Esophagus muscularis mucosa (tissue), 4 donors: Measurements from ENCODE around the gene FAM98A. TPM values are rescaled to one million over a fixed set of nuclear protein-coding genes. Genes with fewer than 3 reads are reported as not detected.

Source experiments
- DNase-seq: peaks from one replicate; pipeline ENCODE4 v3.0.0-alpha.2; 2017; ENCODE audit errors: extremely low spot score
- H3K27ac ChIP-seq, 4 donors: fragments of 200-600 bp; sonication (generic); replicated peaks in 1 of 4; 1 replicate in 3 of 4; 2 replicates in 1 of 4; pipeline ENCODE4 v1.5.1; 2016 to 2019; ENCODE audit warnings: mild to moderate bottlenecking in 1 of 4
- H3K27me3 ChIP-seq, 4 donors: fragments of 200-600 bp; sonication (generic); one replicate each; pipeline versions ENCODE4 v1.5.1 to v1.6.0; 2016 to 2019
- H3K36me3 ChIP-seq, 4 donors: fragments of 200-600 bp; sonication (generic); one replicate each; pipeline ENCODE4 v1.5.1; 2016 to 2019
- H3K4me1 ChIP-seq, 4 donors: fragments of 200-600 bp; sonication (generic); one replicate each; pipeline ENCODE4 v1.5.1; 2016 to 2019
- H3K4me3 ChIP-seq, 4 donors: fragments of 200-600 bp; sonication (generic); 1 replicate in 2 of 4; 2 replicates in 2 of 4; pipeline ENCODE4 v1.5.1; 2016 to 2019; ENCODE audit warnings: mild to moderate bottlenecking in 4 of 4, moderate library complexity in 1 of 4
- H3K9me3 ChIP-seq, 4 donors: fragments of 200-600 bp; sonication (generic); 1 replicate in 3 of 4; 2 replicates in 1 of 4; pipeline ENCODE4 v1.5.1; 2016 to 2019
- EP300 ChIP-seq: sonication (generic); formaldehyde crosslinking; IDR thresholded peaks from one replicate; pipeline ENCODE4 v1.6.1; 2017; ENCODE audit warnings: antibody characterized with exemption
- POLR2A ChIP-seq: fragments of 450-650 bp; IDR thresholded peaks from one replicate; pipeline ENCODE4 v1.6.1; 2017; ENCODE audit warnings: antibody characterized with exemption, moderate library complexity, mild to moderate bottlenecking, low read depth
- POLR2AphosphoS5 ChIP-seq, 2 donors: sonication (generic); formaldehyde crosslinking; IDR thresholded peaks; one replicate each; pipeline ENCODE4 v1.6.1; 2017; ENCODE audit warnings: antibody characterized with exemption in 2 of 2
- WGBS: methylation state at CpG from one replicate; pipeline ENCODE4 v1.1.5; 2018; 5-methylcytosine and 5-hydroxymethylcytosine counted together
- intact Hi-C: fragments of 100-400 bp; cut with DNase I; formaldehyde crosslinking; loops from one replicate; pipeline ENCODE4 v1.15.1; 2023
- total RNA-seq, 4 donors: library from RNA; depleted of rRNA; stranded (reverse); fragments of >200 nt; gene quantifications; one replicate each; pipeline versions ENCODE4 v1.1.0 to v1.2.1, GENCODE V29; 2016
- TF ChIP-seq, protein P1 (sequence below), 3 experiments: fragments of 200-600 bp in 2 of 3; fragments of 450-650 bp in 1 of 3; sonication (generic) in 2 of 3; IDR thresholded peaks; one replicate each; pipeline ENCODE4 v1.5.1; 2017 to 2019; ENCODE audit warnings: antibody characterized with exemption in 3 of 3, mild to moderate bottlenecking in 2 of 3, moderate library complexity in 1 of 3

The FAM98A gene
- total RNA-seq, 4 donors from 2014 or later: 32.0 to 337 (median 50.3) TPM

DNA sequence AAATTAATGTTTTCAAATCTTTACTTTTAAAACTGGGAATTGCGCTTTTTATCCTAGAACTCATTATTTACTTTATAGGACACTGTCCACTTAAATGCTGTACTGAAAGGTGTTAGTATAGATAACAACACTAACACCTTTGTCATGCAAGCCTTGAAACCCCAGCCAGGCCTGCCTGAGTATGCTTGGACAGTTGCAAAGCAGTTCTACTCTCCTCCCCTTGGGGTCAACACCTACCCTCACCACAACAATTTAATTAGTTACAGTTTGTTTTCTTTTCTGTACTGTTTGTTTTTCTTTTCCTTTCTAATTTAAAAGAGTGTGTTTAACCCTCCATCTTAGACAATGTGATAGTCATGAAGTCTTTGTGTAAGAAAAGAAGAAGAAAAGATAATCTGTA lies 18.9 kb upstream of the FAM98A start:
- Histone ChIP-seq H3K4me3 (no peak overlapping the region), H3K9me3 (no peaks in the 10 kb centered on the region), H3K4me1 (peaks cover 0 to 4% (median 0%) of the 10 kb centered on the region in 4 donors), H3K27me3 (no peaks in the 10 kb centered on the region), H3K36me3 (no peaks in the 10 kb centered on the region), H3K27ac (no peak overlapping the region)
- intact Hi-C loops: no loop called here
- TF ChIP-seq POLR2A (no peak), POLR2AphosphoS5 (IDR thresholded peaks at IDR 0.05) (no peak), EP300 (no peak)
- TF ChIP-seq, protein P1, sequence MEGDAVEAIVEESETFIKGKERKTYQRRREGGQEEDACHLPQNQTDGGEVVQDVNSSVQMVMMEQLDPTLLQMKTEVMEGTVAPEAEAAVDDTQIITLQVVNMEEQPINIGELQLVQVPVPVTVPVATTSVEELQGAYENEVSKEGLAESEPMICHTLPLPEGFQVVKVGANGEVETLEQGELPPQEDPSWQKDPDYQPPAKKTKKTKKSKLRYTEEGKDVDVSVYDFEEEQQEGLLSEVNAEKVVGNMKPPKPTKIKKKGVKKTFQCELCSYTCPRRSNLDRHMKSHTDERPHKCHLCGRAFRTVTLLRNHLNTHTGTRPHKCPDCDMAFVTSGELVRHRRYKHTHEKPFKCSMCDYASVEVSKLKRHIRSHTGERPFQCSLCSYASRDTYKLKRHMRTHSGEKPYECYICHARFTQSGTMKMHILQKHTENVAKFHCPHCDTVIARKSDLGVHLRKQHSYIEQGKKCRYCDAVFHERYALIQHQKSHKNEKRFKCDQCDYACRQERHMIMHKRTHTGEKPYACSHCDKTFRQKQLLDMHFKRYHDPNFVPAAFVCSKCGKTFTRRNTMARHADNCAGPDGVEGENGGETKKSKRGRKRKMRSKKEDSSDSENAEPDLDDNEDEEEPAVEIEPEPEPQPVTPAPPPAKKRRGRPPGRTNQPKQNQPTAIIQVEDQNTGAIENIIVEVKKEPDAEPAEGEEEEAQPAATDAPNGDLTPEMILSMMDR (IDR thresholded peaks at IDR 0.05): no peak
- DNase-seq: no peak
- 92% methylated on average over 1 of the region's 1 CpG for WGBS

- Histone ChIP-seq H3K4me3 (no peak overlapping the region), H3K9me3 (no peaks in the 10 kb centered on the region), H3K4me1 (peaks cover 0 to 4% (median 0%) of the 10 kb centered on the region in 4 donors), H3K27me3 (no peaks in the 10 kb centered on the region), H3K36me3 (no peaks in the 10 kb centered on the region), H3K27ac (no peak overlapping the region)
- 100% methylated on average over 2 of the region's 2 CpGs for WGBS
- DNase-seq: no peak
- intact Hi-C loops: no loop called here
- TF ChIP-seq POLR2A (no peak), POLR2AphosphoS5 (IDR thresholded peaks at IDR 0.05) (no peak), EP300 (no peak)
- TF ChIP-seq, protein P1 (IDR thresholded peaks at IDR 0.05): no peak
Observed at GRCh38 chr2:33617401-33617800, 18.3 kb upstream of the FAM98A start.

- intact Hi-C loops: no loop called here
- Histone ChIP-seq H3K9me3 (no peaks in the 10 kb centered on the region), H3K4me3 (no peak overlapping the region), H3K4me1 (peaks cover 0 to 4% (median 0%) of the 10 kb centered on the region in 4 donors), H3K27me3 (no peaks in the 10 kb centered on the region), H3K36me3 (no peaks in the 10 kb centered on the region), H3K27ac (no peak overlapping the region)
- DNase-seq: no peak
- WGBS: 77% methylated on average over 2 of the region's 2 CpGs
- TF ChIP-seq POLR2AphosphoS5 (IDR thresholded peaks at IDR 0.05) (no peak), EP300 (no peak), POLR2A (no peak)
- TF ChIP-seq, protein P1 (IDR thresholded peaks at IDR 0.05): no peak
Observed at GRCh38 chr2:33616873-33617272, 17.8 kb upstream of the FAM98A start.

GRCh38 chr2:33614190-33614589 lies 15.1 kb upstream of the FAM98A start:
- intact Hi-C loops: no loop called here
- Histone ChIP-seq H3K27me3 (no peaks in the 10 kb centered on the region), H3K4me1 (peaks cover 0 to 4% (median 0%) of the 10 kb centered on the region in 4 donors), H3K4me3 (no peak overlapping the region), H3K36me3 (no peaks in the 10 kb centered on the region), H3K27ac (no peak overlapping the region), H3K9me3 (no peaks in the 10 kb centered on the region)
- TF ChIP-seq, protein P1 (IDR thresholded peaks at IDR 0.05): no peak
- TF ChIP-seq POLR2AphosphoS5 (IDR thresholded peaks at IDR 0.05) (no peak), EP300 (no peak), POLR2A (no peak)
- DNase-seq: no peak

DNA sequence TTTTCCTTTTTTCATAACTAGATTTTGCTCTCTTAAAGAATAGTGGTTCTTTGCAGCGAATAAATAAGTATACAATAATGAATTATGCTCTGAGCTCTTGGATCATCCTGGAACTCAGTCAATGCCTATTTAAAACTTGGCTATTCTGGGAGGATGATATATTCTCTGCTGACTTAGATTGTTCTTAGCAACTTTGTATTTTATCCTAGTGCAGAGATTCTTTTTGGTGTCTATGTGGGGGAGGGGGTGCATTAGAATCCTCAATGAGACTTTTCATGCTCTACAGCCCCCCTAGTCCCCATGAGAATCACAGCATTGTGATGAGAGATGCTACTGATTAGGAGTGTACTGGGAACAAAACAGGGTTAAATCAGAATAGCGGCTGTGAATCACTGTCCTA lies 8.8 kb upstream of the FAM98A start:
- H3K4me3 ChIP-seq: no peak overlapping the region
- H3K27ac ChIP-seq: no peak overlapping the region
- no peaks in the 10 kb centered on the region for H3K27me3 ChIP-seq
- H3K36me3 ChIP-seq: no peaks in the 10 kb centered on the region
- WGBS: 31% methylated on average over 2 of the region's 2 CpGs
- no peaks in the 10 kb centered on the region for H3K9me3 ChIP-seq
- intact Hi-C loops: no loop called here
- DNase-seq: no peak
- H3K4me1 ChIP-seq: peaks cover 0 to 22% (median 17%) of the 10 kb centered on the region in 4 donors
- TF ChIP-seq POLR2AphosphoS5 (IDR thresholded peaks at IDR 0.05) (no peak), POLR2A (no peak), EP300 (no peak)
- TF ChIP-seq, protein P1 (IDR thresholded peaks at IDR 0.05): no peak
